Naive thymus-derived CD4-positive, alpha-beta T cell (primary cell): ENCODE results near the gene VSIG8. TPM values are rescaled to one million over a fixed set of nuclear protein-coding genes. Genes with fewer than 3 reads are reported as not detected.

ENCODE experiments used
- ATAC-seq: fragments of 150-1000 bp; cut with Tn5 transposase; 2 replicates; pipeline ENCODE4 v1.10.0; 2021; ENCODE audit warnings: mild to moderate bottlenecking, moderate library complexity
- CTCF ChIA-PET: fragments of 350-600 bp; sonication (Branson Sonifier 250); formaldehyde crosslinking; loops from one replicate; lab custom pipeline; 2021; ENCODE audit warnings: antibody characterized with exemption; lab: Charles Lee
- POLR2A ChIA-PET: fragments of 350-600 bp; sonication (Branson Sonifier 250); formaldehyde crosslinking; loops from one replicate; lab custom pipeline; 2021; ENCODE audit warnings: antibody characterized with exemption, inconsistent platforms; lab: Charles Lee
- DNase-seq, 9 donors: peaks; one replicate each; pipeline versions ENCODE4 v3.0.0 to v3.0.0-alpha.2; 2020 to 2022; ENCODE audit warnings: mixed read lengths in 1 of 9
- H3K27ac ChIP-seq: one replicate; pipeline ENCODE4 v1.7.0; 2013; ENCODE audit warnings: mild to moderate bottlenecking, low read depth, low read length, moderate library complexity
- H3K27me3 ChIP-seq, 2 donors: one replicate each; pipeline ENCODE4 v1.7.0; 2013; ENCODE audit warnings: low read length in 2 of 2, mild to moderate bottlenecking in 2 of 2, moderate library complexity in 2 of 2; ENCODE audit not compliant: control insufficient read depth in 2 of 2, insufficient read depth in 2 of 2
- H3K36me3 ChIP-seq, 3 experiments: 1 replicate in 2 of 3; 2 replicates in 1 of 3; pipeline ENCODE4 v1.7.0; 2013; ENCODE audit warnings: low read length in 3 of 3, mild to moderate bottlenecking in 3 of 3, moderate library complexity in 1 of 3; ENCODE audit not compliant: insufficient read depth in 3 of 3, control insufficient read depth in 2 of 3
- H3K4me1 ChIP-seq, 2 donors: one replicate each; pipeline ENCODE4 v1.7.0; 2013; ENCODE audit warnings: low read length in 2 of 2, mild to moderate bottlenecking in 2 of 2, moderate library complexity in 1 of 2; ENCODE audit not compliant: control insufficient read depth in 2 of 2, insufficient read depth in 2 of 2
- H3K4me3 ChIP-seq: 2 replicates; pipeline ENCODE4 v1.7.0; 2013; ENCODE audit warnings: mild to moderate bottlenecking, low read length
- H3K9me3 ChIP-seq, 3 experiments: 1 replicate in 2 of 3; 2 replicates in 1 of 3; pipeline ENCODE4 v1.7.0; 2013; ENCODE audit warnings: low read length in 3 of 3; ENCODE audit not compliant: control insufficient read depth in 2 of 3
- H3K27ac Mint-ChIP-seq, 9 donors: one replicate each; pipeline ENCODE4 v1.8.0; 2020 to 2022; ENCODE audit warnings: mixed read lengths in 9 of 9, mild to moderate bottlenecking in 8 of 9, moderate library complexity in 5 of 9, inconsistent platforms in 2 of 9
- H3K27me3 Mint-ChIP-seq, 5 donors: one replicate each; pipeline ENCODE4 v1.8.0; 2021 to 2022; ENCODE audit warnings: mixed read lengths in 5 of 5, mild to moderate bottlenecking in 1 of 5
- H3K36me3 Mint-ChIP-seq, 5 donors: one replicate each; pipeline ENCODE4 v1.8.0; 2020 to 2022; ENCODE audit warnings: mixed read lengths in 5 of 5, mild to moderate bottlenecking in 3 of 5, inconsistent platforms in 1 of 5
- H3K4me1 Mint-ChIP-seq, 7 donors: one replicate each; pipeline ENCODE4 v1.8.0; 2020 to 2022; ENCODE audit warnings: mixed read lengths in 7 of 7, mild to moderate bottlenecking in 3 of 7, inconsistent platforms in 1 of 7
- H3K4me3 Mint-ChIP-seq, 10 donors: one replicate each; pipeline ENCODE4 v1.8.0; 2020 to 2022; ENCODE audit warnings: mild to moderate bottlenecking in 10 of 10, mixed read lengths in 10 of 10, moderate library complexity in 6 of 10, inconsistent platforms in 2 of 10
- H3K9me3 Mint-ChIP-seq, 11 donors: one replicate each; pipeline ENCODE4 v1.8.0; 2020 to 2022; ENCODE audit warnings: mixed read lengths in 11 of 11, mild to moderate bottlenecking in 4 of 11, inconsistent platforms in 1 of 11, moderate library complexity in 1 of 11
- intact Hi-C, 2 donors: fragments of 100-400 bp; cut with micrococcal nuclease; formaldehyde crosslinking; loops; one replicate each; pipeline ENCODE4 v1.15.1; 2023
- polyA plus RNA-seq, 2 donors: library from polyadenylated mRNA; unstranded; fragments of 300-500 nt; fragmentation: Illumina TruSeq; gene quantifications; one replicate each; pipeline ENCODE4 v1.2.3, GENCODE V29; 2021
- total RNA-seq, 6 experiments: library from RNA in 5 of 6; stranded (reverse) in 5 of 6; gene quantifications; 1 replicate in 5 of 6; 2 replicates in 1 of 6; pipeline ENCODE4 v1.2.3 and lab custom pipeline; 2021 to 2026

The VSIG8 gene
- total and polyA plus RNA-seq, 7 experiments from 2014 or later: not detected

GRCh38 chr1:159880430-159880829, 18.0 kb upstream of the VSIG8 start:
- Mint-ChIP-seq H3K36me3 (peaks cover 0 to 5% (median 0%) of the 10 kb centered on the region in 5 donors), H3K4me1 (no peaks in the 10 kb centered on the region), H3K9me3 (no peaks in the 10 kb centered on the region), H3K27me3 (peaks cover 0 to 5% (median 0%) of the 10 kb centered on the region in 5 donors), H3K27ac (no peak overlapping the region), H3K4me3 (no peak overlapping the region)
- ATAC-seq: no peak
- DNase-seq: no peak
- no peaks in the 10 kb centered on the region for H3K27me3 ChIP-seq
- CTCF ChIA-PET: no interaction called here
- POLR2A ChIA-PET: interaction anchor here (0.7 kb wide), 1 partner anchor 219 kb away, joined by 3 read pairs; no protein-coding TSS in a partner anchor
- no peak overlapping the region for H3K27ac ChIP-seq
- H3K36me3 ChIP-seq: no peaks in the 10 kb centered on the region
- H3K4me3 ChIP-seq: no peak overlapping the region
- H3K4me1 ChIP-seq: peaks cover 3 to 4% of the 10 kb centered on the region in 2 donors
- no peaks in the 10 kb centered on the region for H3K9me3 ChIP-seq
- intact Hi-C loops: no loop called here

- Histone ChIP-seq H3K27ac (no peak overlapping the region), H3K4me3 (no peak overlapping the region), H3K9me3 (no peaks in the 10 kb centered on the region), H3K4me1 (peaks cover 3 to 4% of the 10 kb centered on the region in 2 donors), H3K27me3 (no peaks in the 10 kb centered on the region), H3K36me3 (no peaks in the 10 kb centered on the region)
- no peak overlapping the region for H3K27ac Mint-ChIP-seq
- H3K27me3 Mint-ChIP-seq: peaks cover 0 to 5% (median 0%) of the 10 kb centered on the region in 5 donors
- H3K9me3 Mint-ChIP-seq: no peaks in the 10 kb centered on the region
- ChIA-PET CTCF (interaction anchor here (0.9 kb wide), 1 partner anchor 9 kb away, joined by 3 read pairs; no protein-coding TSS in a partner anchor), POLR2A (no interaction called here)
- no peaks in the 10 kb centered on the region for H3K4me1 Mint-ChIP-seq
- peaks cover 0 to 5% (median 0%) of the 10 kb centered on the region in 5 donors for H3K36me3 Mint-ChIP-seq
- ATAC-seq: peak; percentile 48
- intact Hi-C loops: no loop called here
- DNase-seq: no peak
- H3K4me3 Mint-ChIP-seq: no peak overlapping the region
These were observed 17.5 kb upstream of the VSIG8 start for GRCh38 chr1:159879977-159880376.

- no peaks in the 10 kb centered on the region for H3K27me3 ChIP-seq
- H3K9me3 ChIP-seq: no peaks in the 10 kb centered on the region
- intact Hi-C loops: no loop called here
- no peak overlapping the region for H3K4me3 ChIP-seq
- Mint-ChIP-seq H3K27me3 (peaks cover 0 to 3% (median 0%) of the 10 kb centered on the region in 5 donors), H3K4me1 (no peaks in the 10 kb centered on the region), H3K4me3 (no peak overlapping the region), H3K36me3 (peaks cover 0 to 8% (median 0%) of the 10 kb centered on the region in 5 donors), H3K9me3 (no peaks in the 10 kb centered on the region), H3K27ac (no peak overlapping the region)
- ChIA-PET POLR2A (interaction anchor here (1.0 kb wide), 1 partner anchor 11 kb away, joined by 3 read pairs; no protein-coding TSS in a partner anchor), CTCF (interaction anchor here (0.8 to 0.9 kb wide), 2 partner anchors 10 to 13 kb away, joined by 3 to 4 read pairs; no protein-coding TSS in a partner anchor)
- no peak overlapping the region for H3K27ac ChIP-seq
- H3K4me1 ChIP-seq: peaks cover 3 to 4% of the 10 kb centered on the region in 2 donors
- H3K36me3 ChIP-seq: no peaks in the 10 kb centered on the region
- DNase-seq: no peak
- ATAC-seq: no peak
These were observed 16.7 kb upstream of the VSIG8 start for GRCh38 chr1:159879136-159879535.

GRCh38 chr1:159877695-159878444, 15.4 kb upstream of the VSIG8 start:
- Histone ChIP-seq H3K9me3 (no peaks in the 10 kb centered on the region), H3K4me1 (peaks cover 3 to 4% of the 10 kb centered on the region in 2 donors), H3K27ac (no peak overlapping the region), H3K27me3 (no peaks in the 10 kb centered on the region), H3K36me3 (no peaks in the 10 kb centered on the region), H3K4me3 (no peak overlapping the region)
- Mint-ChIP-seq H3K4me3 (no peak overlapping the region), H3K4me1 (no peaks in the 10 kb centered on the region), H3K27ac (no peak overlapping the region), H3K36me3 (peaks cover 0 to 11% (median 0%) of the 10 kb centered on the region in 5 donors), H3K9me3 (no peaks in the 10 kb centered on the region), H3K27me3 (peaks cover 0 to 6% (median 5%) of the 10 kb centered on the region in 5 donors)
- ATAC-seq (no peak), DNase-seq (no peak)
- POLR2A ChIA-PET: no interaction called here
- intact Hi-C loops: no loop called here
- CTCF ChIA-PET: no interaction called here

- Mint-ChIP-seq H3K4me1 (peaks cover 0 to 5% (median 0%) of the 10 kb centered on the region in 7 donors), H3K27me3 (peaks cover 0 to 17% (median 6%) of the 10 kb centered on the region in 5 donors), H3K27ac (no peak overlapping the region), H3K9me3 (no peaks in the 10 kb centered on the region), H3K4me3 (no peak overlapping the region), H3K36me3 (peaks cover 0 to 14% (median 0%) of the 10 kb centered on the region in 5 donors)
- no peak overlapping the region for H3K4me3 ChIP-seq
- DNase-seq (no peak), ATAC-seq (no peak)
- peaks cover 0 to 3% of the 10 kb centered on the region in 2 donors for H3K4me1 ChIP-seq
- no peaks in the 10 kb centered on the region for H3K36me3 ChIP-seq
- no peaks in the 10 kb centered on the region for H3K9me3 ChIP-seq
- ChIA-PET POLR2A (interaction anchor here (1.3 kb wide), 1 partner anchor 71 kb away, joined by 3 read pairs; the partner anchor contains the start of gene FCRL6), CTCF (interaction anchor here (1.1 kb wide), 1 partner anchor 75 kb away, joined by 5 read pairs; no protein-coding TSS in a partner anchor)
- no peaks in the 10 kb centered on the region for H3K27me3 ChIP-seq
- H3K27ac ChIP-seq: no peak overlapping the region
- intact Hi-C loops: no loop called here
These were observed 11.2 kb upstream of the VSIG8 start for GRCh38 chr1:159873530-159874143.

- Histone ChIP-seq H3K27me3 (no peaks in the 10 kb centered on the region), H3K36me3 (no peaks in the 10 kb centered on the region), H3K27ac (no peak overlapping the region), H3K4me3 (no peak overlapping the region), H3K9me3 (no peaks in the 10 kb centered on the region), H3K4me1 (peaks cover 0 to 3% of the 10 kb centered on the region in 2 donors)
- ATAC-seq: no peak
- ChIA-PET CTCF (interaction anchor here (1.1 kb wide), 1 partner anchor 74 kb away, joined by 5 read pairs; no protein-coding TSS in a partner anchor), POLR2A (interaction anchor here (1.3 kb wide), 1 partner anchor 71 kb away, joined by 3 read pairs; the partner anchor contains the start of gene FCRL6)
- Mint-ChIP-seq H3K27me3 (peaks cover 0 to 17% (median 6%) of the 10 kb centered on the region in 5 donors), H3K36me3 (peaks cover 0 to 14% (median 0%) of the 10 kb centered on the region in 5 donors), H3K4me3 (no peak overlapping the region), H3K4me1 (peaks cover 0 to 7% (median 0%) of the 10 kb centered on the region in 7 donors), H3K9me3 (no peaks in the 10 kb centered on the region), H3K27ac (no peak overlapping the region)
- DNase-seq: no peak
- intact Hi-C loops: no loop called here
These were observed 10.4 kb upstream of the VSIG8 start for GRCh38 chr1:159872891-159873290.
